ENCODE data around the gene NPLOC4.

NPLOC4 gene

DNA sequence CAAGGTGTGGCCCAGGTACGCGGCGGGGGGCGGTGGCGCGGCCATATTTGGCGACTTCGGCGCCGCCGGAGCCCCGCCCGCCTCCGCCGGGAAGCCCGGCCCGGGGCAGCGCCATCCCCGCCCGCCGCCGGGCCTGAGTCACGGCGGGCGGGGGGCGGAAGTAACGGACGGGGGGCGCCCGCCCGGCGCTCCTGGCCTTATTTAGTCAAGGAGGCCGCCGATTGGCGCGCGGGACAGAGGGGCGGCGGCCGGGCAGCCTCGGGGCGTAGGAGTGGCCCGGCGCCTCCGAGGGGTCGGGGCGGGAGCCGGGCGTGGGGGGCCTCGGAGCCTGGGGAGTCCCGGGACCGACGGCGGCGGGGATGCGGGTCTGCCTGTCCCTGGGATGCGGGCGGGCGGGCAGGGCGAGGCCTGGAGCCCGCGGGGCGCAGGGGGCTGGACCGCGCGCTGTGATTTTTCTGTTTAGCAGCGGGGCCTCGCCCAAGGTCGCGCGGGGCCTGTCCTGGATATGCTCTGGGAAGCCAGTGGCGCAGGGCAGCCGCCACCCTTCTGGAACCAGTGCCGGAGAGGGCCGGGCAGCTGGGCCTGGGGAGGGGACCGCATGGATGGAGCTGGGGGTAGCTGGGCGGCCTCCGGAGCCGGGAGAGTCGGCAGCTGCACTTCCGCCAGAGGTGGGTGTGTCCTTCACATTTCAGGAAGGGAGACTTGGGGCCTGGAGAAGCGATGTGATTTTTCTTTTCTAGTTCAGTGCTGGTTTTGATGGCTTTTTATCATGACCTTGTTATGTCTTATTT lies 122.0 kb downstream of the NPLOC4 start:
- DNase-seq: peak in 1 of 2 donors; percentile 61

DNA sequence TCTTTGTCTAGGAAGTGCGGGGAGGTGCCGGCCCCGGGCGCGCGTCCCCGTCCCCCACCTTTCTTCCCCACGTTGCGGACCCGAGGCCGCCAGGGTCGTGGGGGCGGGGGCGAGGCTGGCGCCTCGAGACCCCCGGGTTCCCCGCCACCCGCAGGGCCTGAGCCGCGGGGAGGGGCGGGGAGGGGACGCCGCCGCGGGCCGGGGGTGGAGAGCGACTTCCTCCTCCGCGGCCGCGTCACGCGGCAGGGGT lies 122.5 kb downstream of the NPLOC4 start:
- DNase-seq: no peak

DNA sequence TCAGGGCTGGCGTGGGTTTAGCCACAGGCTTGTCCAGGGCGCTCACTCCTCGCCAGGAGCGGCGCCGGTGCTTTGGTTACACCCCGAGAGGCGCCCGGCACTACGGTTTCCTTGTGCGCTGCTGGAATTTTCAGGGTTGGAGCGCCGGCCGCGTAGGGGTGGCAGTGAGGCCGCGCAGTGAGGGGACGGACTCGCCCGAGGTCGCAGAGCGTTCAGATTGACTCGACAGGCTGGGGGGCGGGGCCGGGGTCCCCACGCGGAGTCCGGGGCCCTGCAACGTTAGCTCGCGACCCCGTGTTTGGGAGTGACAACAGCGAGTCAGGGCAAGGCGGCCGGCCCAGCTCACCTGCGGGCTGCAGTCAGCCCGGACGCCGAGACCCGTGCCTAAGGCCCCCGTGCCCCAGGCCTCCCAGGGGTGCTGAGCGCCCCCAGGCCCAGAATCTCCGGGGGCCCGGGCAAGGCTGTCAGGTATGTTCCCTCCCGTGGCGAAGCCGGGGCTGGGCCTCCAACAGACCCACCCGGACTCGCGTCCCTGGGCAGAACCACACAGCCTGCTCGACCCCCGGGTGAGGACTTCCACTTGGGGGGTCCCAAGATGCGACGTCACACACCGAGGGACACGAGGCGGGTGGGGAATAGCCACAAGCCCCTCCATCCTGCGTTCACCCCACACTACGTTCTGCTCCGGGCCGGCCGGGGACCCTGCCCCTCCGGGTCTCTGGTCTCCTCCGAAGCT lies 123.0 kb downstream of the NPLOC4 start:
- no peak for DNase-seq

DNA sequence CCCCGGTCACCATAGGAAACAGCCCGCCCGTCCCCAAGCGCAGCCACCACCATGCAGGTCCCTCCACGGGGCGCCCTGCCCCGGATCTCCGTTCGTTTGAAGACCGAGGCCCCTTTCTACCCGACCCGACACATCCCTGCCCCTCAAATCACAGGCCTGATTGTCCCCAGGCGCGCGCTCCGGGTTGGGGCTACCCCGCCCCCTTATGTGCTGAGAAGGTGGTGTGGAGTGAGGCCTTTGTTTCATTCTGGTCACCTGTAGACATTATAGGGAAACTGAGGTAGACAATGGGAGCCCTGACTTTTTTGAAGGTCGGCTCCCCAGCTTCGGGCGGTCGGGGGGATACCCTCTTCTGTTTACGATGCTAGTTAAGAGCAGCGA lies 123.5 kb downstream of the NPLOC4 start:
- DNase-seq: peak in 1 of 2 donors; percentile 69

DNA sequence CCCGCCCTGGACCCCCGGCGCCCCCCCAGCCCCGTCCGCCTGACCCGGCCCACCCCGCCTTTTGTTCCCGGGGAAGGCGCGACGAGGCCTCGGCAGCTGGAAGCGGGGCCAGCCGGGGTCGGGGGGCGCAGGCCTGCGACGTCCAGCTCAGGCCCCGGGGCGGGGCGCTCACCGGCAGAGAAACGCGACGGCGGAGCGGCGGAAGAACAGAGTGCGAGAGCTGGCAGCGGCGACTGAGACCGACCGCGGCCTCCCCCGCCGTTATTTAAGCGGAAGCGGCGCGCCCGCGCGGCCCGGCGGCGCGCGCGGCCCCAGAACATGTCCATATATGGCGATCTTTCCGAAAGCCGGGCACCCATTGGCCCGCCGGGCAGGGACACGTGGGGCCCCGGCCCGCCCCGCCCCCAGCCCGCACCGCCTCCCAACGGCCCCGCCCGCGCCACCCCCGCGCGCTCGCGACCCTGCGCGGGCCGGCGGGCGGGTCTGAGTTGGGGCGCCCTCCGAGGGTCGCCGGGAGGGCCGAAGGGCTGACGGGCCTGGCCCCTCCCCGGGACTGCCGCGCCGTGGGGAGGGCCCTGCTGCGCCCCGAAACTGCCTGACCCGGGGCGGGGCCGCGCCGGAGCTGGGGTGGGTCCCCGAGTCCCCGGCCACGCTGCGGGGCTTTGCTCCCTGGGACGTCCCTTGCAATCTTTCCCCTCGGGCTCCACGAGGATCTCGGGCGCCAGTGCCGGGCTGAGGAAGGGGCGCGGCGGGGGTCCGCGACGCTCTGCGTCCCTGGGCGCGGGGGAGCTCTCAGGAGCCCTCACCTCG lies 124.1 kb downstream of the NPLOC4 start, which contains the start of gene ACTG1:
Gene ACTG1 (minus strand): TSS at position 238 of the 810 bp plus-strand sequence. CDS start 445 bp downstream, outside the sequence.
- DNase-seq: peak; percentile 54 to 79

DNA sequence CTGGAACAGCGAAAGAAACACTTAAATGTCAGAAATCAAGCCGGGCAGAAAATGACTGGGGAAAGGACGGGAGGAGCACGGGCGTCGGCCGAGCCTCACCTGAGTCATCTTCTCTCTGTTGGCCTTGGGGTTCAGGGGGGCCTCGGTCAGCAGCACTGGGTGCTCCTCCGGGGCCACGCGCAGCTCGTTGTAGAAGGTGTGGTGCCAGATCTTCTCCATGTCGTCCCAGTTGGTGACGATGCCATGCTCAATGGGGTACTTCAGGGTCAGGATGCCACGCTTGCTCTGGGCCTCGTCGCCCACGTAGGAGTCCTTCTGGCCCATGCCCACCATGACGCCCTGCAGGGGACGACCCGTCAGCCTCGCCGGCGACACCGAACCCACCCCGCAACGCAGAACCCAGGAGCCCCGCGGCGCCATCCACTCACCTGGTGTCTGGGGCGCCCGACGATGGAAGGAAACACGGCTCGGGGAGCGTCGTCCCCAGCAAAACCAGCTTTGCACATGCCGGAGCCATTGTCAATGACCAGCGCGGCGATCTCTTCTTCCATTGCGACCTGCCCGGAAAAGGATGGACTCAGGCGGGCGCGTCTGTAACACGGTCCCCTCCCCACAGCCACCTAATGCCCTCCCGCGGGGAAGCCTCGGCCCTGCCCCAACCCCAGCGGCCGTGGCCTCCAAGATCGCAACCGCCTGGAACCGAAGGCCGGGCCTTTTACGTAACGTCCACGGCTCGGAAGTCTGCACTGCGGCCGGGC lies 124.9 kb downstream of the NPLOC4 start:
- peak in 1 of 2 donors; percentile 80 for DNase-seq

DNA sequence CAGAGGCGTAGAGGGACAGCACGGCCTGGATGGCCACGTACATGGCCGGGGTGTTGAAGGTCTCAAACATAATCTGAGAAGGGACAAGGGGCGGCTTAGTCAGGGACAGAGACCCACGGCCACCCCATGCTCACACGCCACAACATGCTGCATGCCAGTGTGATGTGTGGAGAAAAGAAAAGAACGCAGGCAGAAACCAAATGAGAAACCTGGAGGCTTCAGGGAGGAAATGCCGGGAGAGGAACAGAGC lies 125.4 kb downstream of the NPLOC4 start:
- DNase-seq: no peak

DNA sequence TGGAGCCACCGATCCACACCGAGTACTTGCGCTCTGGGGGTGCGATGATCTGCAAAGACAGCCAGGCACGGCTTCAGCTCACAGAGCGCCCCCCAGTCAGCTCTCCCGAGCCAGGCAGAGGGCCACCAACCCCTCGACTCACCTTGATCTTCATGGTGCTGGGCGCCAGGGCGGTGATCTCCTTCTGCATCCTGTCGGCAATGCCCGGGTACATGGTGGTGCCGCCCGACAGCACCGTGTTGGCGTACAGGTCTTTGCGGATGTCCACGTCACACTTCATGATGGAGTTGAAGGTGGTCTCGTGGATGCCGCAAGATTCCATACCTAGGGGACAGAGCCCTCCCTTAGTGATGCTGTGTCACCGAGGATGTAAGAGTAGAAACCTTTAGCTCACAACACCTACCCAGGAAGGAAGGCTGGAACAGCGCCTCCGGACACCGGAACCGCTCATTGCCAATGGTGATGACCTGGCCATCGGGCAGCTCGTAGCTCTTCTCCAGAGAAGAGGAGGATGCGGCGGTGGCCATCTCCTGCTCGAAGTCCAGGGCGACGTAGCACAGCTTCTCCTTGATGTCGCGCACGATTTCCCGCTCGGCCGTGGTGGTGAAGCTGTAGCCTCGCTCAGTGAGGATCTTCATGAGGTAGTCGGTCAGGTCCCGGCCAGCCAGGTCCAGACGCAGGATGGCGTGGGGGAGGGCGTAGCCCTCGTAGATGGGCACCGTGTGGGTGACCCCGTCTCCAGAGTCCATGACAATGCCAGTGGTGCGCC lies 125.9 kb downstream of the NPLOC4 start:
- DNase-seq: no peak

DNA sequence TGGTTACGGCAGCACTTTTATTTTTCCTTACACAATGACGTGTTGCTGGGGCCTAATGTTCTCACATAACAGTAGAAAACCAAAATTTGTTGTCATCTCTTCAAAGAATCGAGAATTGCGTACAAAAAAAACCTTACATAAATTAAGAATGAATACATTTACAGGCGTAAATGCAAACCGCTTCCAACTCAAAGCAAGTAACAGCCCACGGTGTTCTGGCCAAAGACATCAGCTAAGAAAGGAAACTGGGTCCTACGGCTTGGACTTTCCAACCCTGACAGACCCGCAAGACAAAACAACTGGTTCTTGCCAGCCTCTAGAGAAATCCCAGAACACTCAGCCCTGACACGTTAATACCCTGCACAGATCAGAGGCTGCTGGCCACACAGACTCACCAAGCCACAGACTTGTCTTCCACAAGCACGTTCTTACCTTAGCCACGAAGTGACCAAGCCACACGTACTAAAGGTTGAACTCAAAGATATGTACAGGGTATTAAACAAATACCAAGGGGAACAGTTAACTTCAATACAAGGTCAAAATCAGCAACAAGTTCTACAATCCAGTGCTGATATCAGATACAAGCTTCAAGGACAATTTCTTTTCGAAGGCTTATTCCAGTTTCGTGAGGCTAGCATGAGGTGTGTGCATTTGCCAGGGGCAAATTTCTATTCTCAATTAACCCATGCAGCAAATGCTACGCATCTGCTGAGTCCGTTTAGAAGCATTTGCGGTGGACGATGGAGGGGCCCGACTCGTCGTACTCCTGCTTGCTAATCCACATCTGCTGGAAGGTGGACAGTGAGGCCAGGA lies 126.7 kb downstream of the NPLOC4 start:
- DNase-seq: no peak

DNA sequence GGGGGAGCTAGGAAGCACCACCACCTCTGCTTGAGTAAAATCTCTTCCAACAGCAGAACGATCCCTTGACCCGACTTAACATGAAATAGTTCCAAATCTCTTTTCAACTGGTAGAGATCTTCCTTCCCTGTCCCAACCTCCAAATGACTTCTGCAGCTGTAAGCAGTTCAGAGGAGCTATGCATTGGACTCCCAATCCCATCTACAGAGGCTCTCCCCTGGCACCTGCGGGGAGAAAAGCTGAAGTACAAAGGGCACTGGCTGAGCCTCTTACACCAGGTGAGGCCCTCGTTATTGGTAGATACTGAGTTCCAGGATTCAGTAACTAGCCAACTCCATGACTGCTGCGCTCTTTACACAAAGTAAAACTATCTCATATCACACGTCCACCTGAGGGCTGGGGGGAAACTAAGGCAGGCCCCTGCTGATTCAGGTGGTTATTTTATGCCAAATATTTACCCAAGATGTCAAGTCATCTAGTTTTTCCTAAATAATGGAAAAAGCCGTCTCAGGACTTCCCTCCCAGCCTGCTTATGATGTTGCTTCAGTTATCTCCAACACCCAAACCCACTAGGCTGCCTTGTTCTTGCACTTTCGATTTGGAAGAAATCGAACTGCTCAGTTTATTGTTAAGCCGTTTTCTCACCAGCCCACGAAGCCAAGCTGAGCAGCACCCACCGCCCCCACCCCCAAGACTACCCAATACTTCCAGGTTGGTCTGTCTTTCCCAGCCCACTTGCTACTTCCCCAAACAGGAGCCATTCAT lies 127.5 kb downstream of the NPLOC4 start:
- DNase-seq: no peak

DNA sequence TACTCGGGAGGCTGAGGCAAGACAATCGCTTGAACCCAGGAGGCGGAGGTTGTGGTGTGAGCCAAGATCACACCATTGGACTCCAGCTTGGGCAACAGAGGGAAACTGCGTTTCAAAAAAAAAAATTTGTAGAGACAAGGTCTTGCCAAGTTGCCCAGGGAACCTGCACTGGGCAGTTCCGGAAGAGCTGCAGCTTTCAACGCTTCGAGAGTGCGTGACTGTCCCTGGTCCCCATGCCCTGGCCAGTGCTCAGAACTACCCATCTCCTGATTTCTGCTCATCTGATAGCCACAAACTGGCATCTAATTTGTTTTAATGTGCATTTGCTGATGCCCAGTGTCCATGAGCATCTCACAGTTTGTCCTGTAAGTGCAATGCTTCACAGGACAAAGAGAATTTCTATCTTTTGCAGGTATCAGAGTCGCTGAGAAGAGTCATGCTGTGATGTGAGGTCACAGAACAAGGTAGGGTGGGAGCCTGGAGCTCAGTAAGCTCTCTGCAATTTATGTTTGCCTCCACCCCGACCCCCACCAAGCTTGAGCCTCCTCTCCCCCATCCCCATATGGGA lies 128.2 kb downstream of the NPLOC4 start:
- DNase-seq: no peak
